Measurements from ENCODE around the gene PLCB4.

- TF ChIP-seq POLR2AphosphoS5 (IDR thresholded peaks at IDR 0.05; ENCODE audit: low read depth): no peak
- TF ChIP-seq, protein P1, sequence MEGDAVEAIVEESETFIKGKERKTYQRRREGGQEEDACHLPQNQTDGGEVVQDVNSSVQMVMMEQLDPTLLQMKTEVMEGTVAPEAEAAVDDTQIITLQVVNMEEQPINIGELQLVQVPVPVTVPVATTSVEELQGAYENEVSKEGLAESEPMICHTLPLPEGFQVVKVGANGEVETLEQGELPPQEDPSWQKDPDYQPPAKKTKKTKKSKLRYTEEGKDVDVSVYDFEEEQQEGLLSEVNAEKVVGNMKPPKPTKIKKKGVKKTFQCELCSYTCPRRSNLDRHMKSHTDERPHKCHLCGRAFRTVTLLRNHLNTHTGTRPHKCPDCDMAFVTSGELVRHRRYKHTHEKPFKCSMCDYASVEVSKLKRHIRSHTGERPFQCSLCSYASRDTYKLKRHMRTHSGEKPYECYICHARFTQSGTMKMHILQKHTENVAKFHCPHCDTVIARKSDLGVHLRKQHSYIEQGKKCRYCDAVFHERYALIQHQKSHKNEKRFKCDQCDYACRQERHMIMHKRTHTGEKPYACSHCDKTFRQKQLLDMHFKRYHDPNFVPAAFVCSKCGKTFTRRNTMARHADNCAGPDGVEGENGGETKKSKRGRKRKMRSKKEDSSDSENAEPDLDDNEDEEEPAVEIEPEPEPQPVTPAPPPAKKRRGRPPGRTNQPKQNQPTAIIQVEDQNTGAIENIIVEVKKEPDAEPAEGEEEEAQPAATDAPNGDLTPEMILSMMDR (IDR thresholded peaks at IDR 0.05; ENCODE audit: insufficient read depth, low read length): no peak
- no peak for TF ChIP-seq GABPA (IDR thresholded peaks at IDR 0.05; ENCODE audit: low read depth)
- no peak for TF ChIP-seq REST (IDR thresholded peaks at IDR 0.05; ENCODE audit: insufficient replicate concordance, low read depth)
- TF ChIP-seq SPI1 (IDR thresholded peaks at IDR 0.05; ENCODE audit: borderline replicate concordance, low read depth): no peak
Measured at GRCh38 chr20:9241721-9242427, 173.0 kb downstream of the PLCB4 start.
